Measurements from ENCODE around the gene SEMA3D.

SEMA3D gene

DNA sequence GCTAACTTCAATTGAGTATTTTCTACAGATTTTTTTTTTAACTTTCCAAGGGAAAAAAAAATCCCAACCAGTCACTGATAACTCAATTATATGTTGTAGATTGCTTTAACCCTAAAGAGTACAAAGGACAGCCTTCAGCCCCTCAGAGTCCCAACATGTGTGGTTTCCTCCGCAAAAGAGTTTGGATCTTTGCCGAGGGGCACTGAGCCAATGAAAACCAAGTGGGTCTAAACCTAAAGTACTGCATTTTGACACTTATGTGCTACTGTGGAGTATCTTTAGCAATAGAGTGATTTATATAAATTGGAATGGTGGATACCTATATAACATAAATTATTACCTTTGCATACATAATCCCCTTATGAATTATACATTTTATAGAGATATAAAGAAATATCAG lies 91.5 kb downstream of the SEMA3D start:
- no peak overlapping the region for H3K27ac Mint-ChIP-seq
- H3K4me1 Mint-ChIP-seq, result no peaks in the 10 kb centered on the region
- CTCF ChIA-PET, result no interaction called here
- no peaks in the 10 kb centered on the region for H3K27me3 Mint-ChIP-seq
- H3K36me3 Mint-ChIP-seq, result no peaks in the 10 kb centered on the region
- H3K9me3 Mint-ChIP-seq, result no peaks in the 10 kb centered on the region
- no peak for DNase-seq
- H3K4me3 Mint-ChIP-seq, result no peak overlapping the region

- no peak overlapping the region for H3K4me3 Mint-ChIP-seq
- H3K27ac Mint-ChIP-seq, result no peak overlapping the region
- no peak for DNase-seq
- H3K4me1 Mint-ChIP-seq, result no peaks in the 10 kb centered on the region
- H3K36me3 Mint-ChIP-seq, result no peaks in the 10 kb centered on the region
- CTCF ChIA-PET, result no interaction called here
- H3K9me3 Mint-ChIP-seq, result no peaks in the 10 kb centered on the region
- no peaks in the 10 kb centered on the region for H3K27me3 Mint-ChIP-seq
Observed at GRCh38 chr7:85094046-85094725, 92.7 kb downstream of the SEMA3D start.

GRCh38 chr7:85091565-85091928 lies 95.3 kb downstream of the SEMA3D start:
- Mint-ChIP-seq H3K36me3 (no peaks in the 10 kb centered on the region), H3K27ac (no peak overlapping the region), H3K4me1 (no peaks in the 10 kb centered on the region), H3K27me3 (no peaks in the 10 kb centered on the region), H3K4me3 (no peak overlapping the region), H3K9me3 (no peaks in the 10 kb centered on the region)
- CTCF ChIA-PET, result no interaction called here
- no peak for DNase-seq

- CTCF ChIA-PET, result no interaction called here
- H3K4me3 Mint-ChIP-seq, result no peak overlapping the region
- H3K9me3 Mint-ChIP-seq, result no peaks in the 10 kb centered on the region
- no peaks in the 10 kb centered on the region for H3K36me3 Mint-ChIP-seq
- no peak overlapping the region for H3K27ac Mint-ChIP-seq
- H3K27me3 Mint-ChIP-seq, result no peaks in the 10 kb centered on the region
- H3K4me1 Mint-ChIP-seq, result no peaks in the 10 kb centered on the region
- no peak for DNase-seq
Observed at GRCh38 chr7:85090919-85091564, 95.8 kb downstream of the SEMA3D start.

DNA sequence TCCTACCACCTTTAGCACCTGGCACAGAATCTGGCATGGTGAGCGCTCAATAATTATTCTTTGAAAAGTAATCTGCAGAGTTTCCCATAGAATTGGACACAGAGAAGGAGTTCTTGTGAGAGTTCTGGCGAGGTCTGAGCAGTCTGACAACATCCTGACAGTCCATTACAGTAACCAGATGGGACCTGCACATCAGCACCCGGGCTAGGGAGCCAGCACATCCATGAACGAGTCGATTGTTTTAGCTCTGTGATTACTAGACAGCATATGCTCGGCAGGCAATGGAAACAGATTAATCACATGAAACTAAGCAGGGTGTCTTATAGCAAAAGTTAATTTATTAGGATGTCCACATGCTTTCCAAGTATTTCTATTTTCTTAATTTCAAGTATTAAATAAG lies 96.7 kb downstream of the SEMA3D start:
- Mint-ChIP-seq H3K27ac (no peak overlapping the region), H3K4me3 (no peak overlapping the region), H3K27me3 (no peaks in the 10 kb centered on the region), H3K4me1 (no peaks in the 10 kb centered on the region), H3K9me3 (no peaks in the 10 kb centered on the region), H3K36me3 (no peaks in the 10 kb centered on the region)
- no peak for DNase-seq
- CTCF ChIA-PET, result interaction anchor here (0.6 kb wide), 1 partner anchor 29 kb away, joined by 5 read pairs; no protein-coding TSS in a partner anchor

DNA sequence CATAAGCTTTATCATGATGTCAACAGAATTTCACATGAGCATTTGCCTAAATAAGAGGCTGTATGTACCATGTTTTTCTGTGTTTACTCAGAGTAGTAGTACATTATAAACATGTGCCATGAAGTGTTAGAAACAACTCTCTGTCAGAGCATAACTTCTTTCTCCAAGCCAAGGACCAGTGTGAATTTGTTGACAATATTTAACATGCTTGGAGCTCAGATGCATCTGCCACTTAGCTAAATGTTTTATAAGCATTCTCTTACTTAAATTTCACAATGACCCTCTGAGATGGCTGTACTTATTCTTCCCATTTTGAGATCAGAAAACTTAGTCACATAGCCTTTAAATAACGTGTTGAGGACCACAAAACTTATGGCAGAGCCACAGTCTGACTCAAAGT lies 105.0 kb downstream of the SEMA3D start:
- DNase-seq, result no peak
- H3K27ac Mint-ChIP-seq, result no peak overlapping the region
- no peaks in the 10 kb centered on the region for H3K36me3 Mint-ChIP-seq
- H3K4me3 Mint-ChIP-seq, result no peak overlapping the region
- no peaks in the 10 kb centered on the region for H3K27me3 Mint-ChIP-seq
- H3K9me3 Mint-ChIP-seq, result no peaks in the 10 kb centered on the region
- CTCF ChIA-PET, result interaction anchor here (1.4 kb wide), 1 partner anchor 21 kb away, joined by 6 read pairs; no protein-coding TSS in a partner anchor
- no peaks in the 10 kb centered on the region for H3K4me1 Mint-ChIP-seq

DNA sequence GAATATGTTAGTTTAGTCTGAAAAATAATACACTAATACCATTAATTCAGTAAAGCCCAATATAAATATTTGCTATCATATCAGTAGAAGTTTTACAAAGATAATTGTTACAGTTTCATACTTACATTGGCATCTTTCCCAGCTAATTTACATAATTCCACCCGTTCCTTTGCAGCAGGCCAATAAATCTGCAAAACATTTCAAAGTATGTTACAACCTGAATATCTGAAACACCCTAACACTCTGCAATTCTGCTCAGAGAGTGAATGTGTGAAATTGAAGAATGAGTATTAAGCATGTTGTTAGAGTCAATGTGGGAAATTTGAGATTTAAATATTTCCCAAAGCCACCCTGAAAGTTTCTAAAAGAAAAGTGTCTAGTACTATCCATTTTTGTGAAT lies 105.5 kb downstream of the SEMA3D start:
- CTCF ChIA-PET, result interaction anchor here (1.4 kb wide), 1 partner anchor 21 kb away, joined by 6 read pairs; no protein-coding TSS in a partner anchor
- H3K27ac Mint-ChIP-seq, result no peak overlapping the region
- no peaks in the 10 kb centered on the region for H3K4me1 Mint-ChIP-seq
- DNase-seq, result no peak
- no peak overlapping the region for H3K4me3 Mint-ChIP-seq
- H3K27me3 Mint-ChIP-seq, result no peaks in the 10 kb centered on the region
- H3K36me3 Mint-ChIP-seq, result no peaks in the 10 kb centered on the region
- no peaks in the 10 kb centered on the region for H3K9me3 Mint-ChIP-seq

DNA sequence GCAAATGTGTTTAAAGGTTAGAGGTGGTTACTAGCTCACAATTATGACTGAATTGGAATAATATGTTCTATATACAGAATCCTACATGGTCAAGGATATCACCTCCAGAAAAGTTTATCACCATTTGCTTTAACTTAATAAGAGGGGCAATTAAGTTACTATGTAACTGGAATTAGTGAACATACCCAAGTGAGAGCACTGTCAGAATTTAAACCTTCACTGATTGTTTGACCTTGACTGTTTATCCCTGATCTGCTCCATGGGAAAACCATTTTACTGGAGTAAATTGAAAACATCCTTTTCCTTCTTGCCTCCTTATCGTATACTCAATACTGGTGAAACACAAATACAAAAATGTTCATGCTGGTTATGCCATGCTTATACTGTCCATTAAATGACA lies 107.4 kb downstream of the SEMA3D start:
- CTCF ChIA-PET, result no interaction called here
- Mint-ChIP-seq H3K27ac (no peak overlapping the region), H3K9me3 (no peaks in the 10 kb centered on the region), H3K4me3 (no peak overlapping the region), H3K4me1 (no peaks in the 10 kb centered on the region), H3K27me3 (no peaks in the 10 kb centered on the region), H3K36me3 (no peaks in the 10 kb centered on the region)
- DNase-seq, result no peak

DNA sequence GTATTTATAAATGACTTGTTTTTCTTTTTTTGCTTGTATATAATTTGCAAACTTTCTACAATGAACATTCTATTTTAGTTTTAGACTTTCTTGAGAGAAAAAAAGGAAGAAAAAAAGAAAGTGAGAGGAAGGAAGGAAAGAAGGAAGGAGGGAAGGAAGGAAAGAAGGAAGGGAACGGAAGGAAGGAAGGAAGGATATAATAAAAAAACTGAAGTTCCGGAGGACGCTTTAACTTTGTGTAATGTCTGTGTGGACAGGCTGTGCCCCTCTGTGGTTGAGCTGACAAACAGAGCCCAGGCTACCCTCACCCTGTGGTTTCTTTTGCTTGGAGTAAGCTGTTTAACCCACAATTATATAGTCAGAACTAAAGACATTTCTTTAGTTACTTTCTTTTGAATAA lies 108.7 kb downstream of the SEMA3D start:
- Mint-ChIP-seq H3K9me3 (no peaks in the 10 kb centered on the region), H3K36me3 (no peaks in the 10 kb centered on the region), H3K27ac (no peak overlapping the region), H3K4me3 (no peak overlapping the region), H3K4me1 (no peaks in the 10 kb centered on the region), H3K27me3 (no peaks in the 10 kb centered on the region)
- DNase-seq, result no peak
- CTCF ChIA-PET, result no interaction called here

DNA sequence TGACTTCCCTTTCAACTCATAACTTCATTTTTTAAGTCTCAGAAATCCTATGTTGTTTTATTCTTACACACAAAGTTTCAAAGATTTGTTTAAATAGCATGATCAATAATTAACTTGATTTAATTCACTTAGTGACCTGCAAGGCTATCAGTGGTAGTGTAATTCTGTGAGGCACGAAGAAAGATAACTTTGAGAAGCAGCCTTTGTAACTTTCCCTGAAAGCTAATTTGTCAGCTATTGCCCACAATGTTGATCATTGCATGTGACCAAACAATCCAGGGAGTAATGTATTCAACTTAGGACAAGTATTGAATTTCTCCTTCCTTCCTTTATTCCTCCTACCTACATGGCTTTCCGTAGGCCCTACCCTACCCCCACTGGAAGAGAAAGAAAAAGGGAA lies 111.0 kb downstream of the SEMA3D start:
- H3K4me3 Mint-ChIP-seq, result no peak overlapping the region
- no peaks in the 10 kb centered on the region for H3K36me3 Mint-ChIP-seq
- H3K27ac Mint-ChIP-seq, result no peak overlapping the region
- no peaks in the 10 kb centered on the region for H3K4me1 Mint-ChIP-seq
- no peaks in the 10 kb centered on the region for H3K27me3 Mint-ChIP-seq
- no peak for DNase-seq
- no peaks in the 10 kb centered on the region for H3K9me3 Mint-ChIP-seq
- CTCF ChIA-PET, result no interaction called here

GRCh38 chr7:85074992-85075391 lies 111.9 kb downstream of the SEMA3D start:
- H3K36me3 Mint-ChIP-seq, result no peaks in the 10 kb centered on the region
- H3K9me3 Mint-ChIP-seq, result no peaks in the 10 kb centered on the region
- no peaks in the 10 kb centered on the region for H3K27me3 Mint-ChIP-seq
- no peak overlapping the region for H3K27ac Mint-ChIP-seq
- no peak for DNase-seq
- H3K4me3 Mint-ChIP-seq, result no peak overlapping the region
- CTCF ChIA-PET, result no interaction called here
- no peaks in the 10 kb centered on the region for H3K4me1 Mint-ChIP-seq

- no peak overlapping the region for H3K4me3 Mint-ChIP-seq
- CTCF ChIA-PET, result no interaction called here
- no peaks in the 10 kb centered on the region for H3K36me3 Mint-ChIP-seq
- H3K27me3 Mint-ChIP-seq, result no peaks in the 10 kb centered on the region
- no peak overlapping the region for H3K27ac Mint-ChIP-seq
- no peaks in the 10 kb centered on the region for H3K9me3 Mint-ChIP-seq
- H3K4me1 Mint-ChIP-seq, result no peaks in the 10 kb centered on the region
- no peak for DNase-seq
Observed at GRCh38 chr7:85074016-85074415, 112.8 kb downstream of the SEMA3D start.

DNA sequence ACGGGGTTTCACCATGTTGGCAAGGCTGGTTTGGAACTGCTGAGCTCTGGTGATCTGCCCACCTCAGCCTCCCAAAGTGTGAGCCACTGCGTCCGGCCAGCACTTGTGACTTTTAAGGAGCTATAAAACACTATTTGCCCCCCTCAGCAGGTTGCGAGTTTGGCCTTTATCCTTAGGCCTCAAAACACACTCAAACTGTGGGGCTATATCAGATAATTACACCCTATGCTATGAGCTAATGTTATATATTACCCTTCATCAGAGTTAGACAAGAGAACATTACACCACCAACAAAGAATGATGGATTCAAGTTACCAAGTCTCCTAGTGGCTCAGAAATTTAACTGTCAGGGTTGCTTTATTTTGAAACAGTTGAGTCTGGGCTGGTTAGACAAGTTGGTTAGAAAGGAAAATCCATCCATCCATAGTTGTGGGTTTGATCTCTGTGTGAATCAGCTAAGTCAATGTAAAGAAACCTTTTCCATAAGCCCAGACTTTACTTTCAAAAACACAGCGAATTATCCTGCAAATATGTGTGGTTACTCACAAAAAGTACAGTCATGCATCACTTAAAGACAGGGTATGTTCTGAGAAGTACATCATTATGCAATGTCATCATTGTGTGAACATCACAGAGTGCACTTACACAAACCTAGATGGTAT lies 115.8 kb downstream of the SEMA3D start:
- Mint-ChIP-seq H3K27me3 (no peaks in the 10 kb centered on the region), H3K9me3 (no peaks in the 10 kb centered on the region), H3K36me3 (no peaks in the 10 kb centered on the region), H3K4me3 (no peak overlapping the region), H3K27ac (no peak overlapping the region), H3K4me1 (no peaks in the 10 kb centered on the region)
- DNase-seq, result no peak
- CTCF ChIA-PET, result no interaction called here

DNA sequence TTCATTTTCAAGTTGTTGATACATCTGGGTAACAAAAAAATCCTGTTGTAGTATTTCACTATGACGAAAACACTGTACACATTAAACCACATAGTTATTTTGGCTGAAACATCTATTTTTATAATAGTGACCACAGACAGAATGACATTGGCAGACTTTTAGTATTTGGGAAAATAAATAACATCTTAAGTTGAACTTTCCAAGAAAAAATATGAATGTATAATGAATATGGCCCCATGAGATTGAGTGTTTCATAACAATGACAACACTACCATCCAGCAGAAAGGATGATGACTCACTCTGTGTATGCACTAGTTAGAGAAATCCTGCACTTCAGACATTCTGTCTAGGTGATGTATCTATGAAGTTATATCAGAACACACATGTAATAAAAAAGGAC lies 118.1 kb downstream of the SEMA3D start:
- no peak for DNase-seq

DNA sequence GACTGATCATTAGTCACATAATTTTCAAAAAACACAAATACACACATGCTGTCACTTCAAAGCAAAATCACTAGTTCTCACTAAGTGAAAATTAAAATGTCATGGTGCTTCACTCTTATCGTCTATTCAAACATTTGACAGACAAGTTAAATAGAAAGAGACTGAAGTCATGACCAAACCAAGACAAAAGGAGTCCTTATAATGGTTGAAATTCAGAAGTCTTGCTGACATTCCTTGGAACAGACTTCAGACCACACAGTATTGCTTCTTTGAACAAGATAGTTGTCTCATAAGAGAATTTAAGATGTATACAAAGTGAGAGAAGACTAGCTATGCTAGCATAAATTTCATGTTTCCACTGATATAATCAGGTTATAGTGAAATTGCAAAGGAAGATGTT lies 119.5 kb downstream of the SEMA3D start:
- no peaks in the 10 kb centered on the region for H3K9me3 Mint-ChIP-seq
- no peaks in the 10 kb centered on the region for H3K27me3 Mint-ChIP-seq
- H3K4me3 Mint-ChIP-seq, result no peak overlapping the region
- DNase-seq, result no peak
- no peaks in the 10 kb centered on the region for H3K4me1 Mint-ChIP-seq
- H3K36me3 Mint-ChIP-seq, result no peaks in the 10 kb centered on the region
- CTCF ChIA-PET, result no interaction called here
- H3K27ac Mint-ChIP-seq, result no peak overlapping the region

More for the DNA sequence above, 118.1 kb downstream of the SEMA3D start:
- Mint-ChIP-seq H3K4me1 (no peaks in the 10 kb centered on the region), H3K27ac (no peak overlapping the region), H3K4me3 (no peak overlapping the region), H3K36me3 (no peaks in the 10 kb centered on the region), H3K9me3 (no peaks in the 10 kb centered on the region), H3K27me3 (no peaks in the 10 kb centered on the region)
- CTCF ChIA-PET, result no interaction called here
